Measurements from ENCODE around the gene GRIA1.

The GRIA1 gene

DNA sequence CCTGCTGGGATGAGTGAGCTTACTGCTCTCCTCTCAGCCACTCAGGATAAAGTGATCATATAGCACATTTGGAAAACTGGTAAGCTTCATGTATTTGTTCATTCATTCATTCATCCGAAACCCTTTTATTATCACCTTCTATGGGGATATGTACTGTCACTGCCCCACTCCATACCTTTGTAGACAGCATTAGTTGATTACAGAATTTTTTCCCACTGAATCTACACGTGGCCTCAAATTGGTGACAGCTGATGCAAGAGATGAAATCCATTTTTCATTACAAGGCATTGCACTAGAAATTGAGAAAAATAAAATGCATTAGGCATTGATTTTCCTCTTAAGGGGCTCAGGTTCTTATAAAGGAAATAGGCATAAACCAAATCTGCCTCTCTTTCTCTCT lies 9.7 kb downstream of the GRIA1 start:
- FAIRE-seq: no peak

DNA sequence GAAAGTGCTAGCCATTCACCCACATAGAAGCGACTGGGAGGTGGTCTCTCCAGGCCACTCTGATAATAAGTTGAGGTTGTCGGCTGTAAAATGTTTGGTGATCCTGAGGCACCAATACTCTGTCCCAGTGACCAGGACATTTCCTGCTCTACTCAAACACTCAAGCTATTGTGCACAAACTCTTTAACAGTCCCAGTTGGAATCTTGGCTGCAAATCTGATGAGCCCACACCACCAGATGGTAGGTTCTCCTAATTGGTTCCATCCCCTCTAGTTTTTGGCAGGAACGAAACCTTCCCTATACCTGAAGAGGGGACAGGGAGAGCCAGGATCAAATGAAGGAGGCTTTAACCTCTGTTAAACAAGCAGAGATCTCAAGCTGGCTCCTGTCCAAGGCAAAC lies 14.3 kb downstream of the GRIA1 start:
- no peak for FAIRE-seq

DNA sequence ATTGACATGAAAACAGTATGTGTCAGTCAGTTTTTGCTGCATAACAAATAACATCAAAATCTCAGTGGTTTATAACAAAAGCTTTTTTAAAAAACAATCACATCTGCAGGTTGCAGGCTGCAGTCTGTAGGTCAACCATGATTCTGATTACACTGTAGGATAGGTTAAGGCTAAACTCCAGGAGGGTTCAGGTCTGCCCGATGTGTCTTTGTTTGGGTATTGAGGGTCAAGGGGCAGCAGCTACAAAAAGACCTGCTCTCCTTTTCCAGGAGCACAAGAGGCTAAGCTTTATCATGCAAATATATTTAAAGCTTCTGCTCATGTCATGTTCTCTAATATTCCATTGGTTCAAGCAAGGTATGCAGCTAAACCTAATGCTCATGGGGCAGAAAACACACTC lies 18.2 kb downstream of the GRIA1 start:
- no peak for FAIRE-seq

DNA sequence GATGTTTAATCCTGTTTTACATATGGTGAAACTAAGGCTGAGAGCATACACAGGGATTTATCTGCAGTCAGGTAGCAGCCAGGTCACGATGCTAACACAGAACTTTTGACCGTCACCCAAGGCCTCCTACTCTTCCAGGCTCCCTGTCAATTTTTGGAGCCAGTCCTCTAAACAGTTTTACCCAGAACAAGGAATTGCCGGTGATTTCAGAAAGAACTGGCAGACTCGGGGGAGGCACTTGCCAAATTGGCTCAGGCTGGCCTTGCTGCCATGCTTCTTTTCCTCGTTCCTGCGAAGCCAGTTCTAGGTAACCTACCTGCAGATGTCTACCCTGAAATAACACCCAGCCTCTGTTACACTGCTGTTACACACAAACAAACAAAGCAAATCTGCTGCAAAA lies 21.2 kb downstream of the GRIA1 start:
- no peak for FAIRE-seq

DNA sequence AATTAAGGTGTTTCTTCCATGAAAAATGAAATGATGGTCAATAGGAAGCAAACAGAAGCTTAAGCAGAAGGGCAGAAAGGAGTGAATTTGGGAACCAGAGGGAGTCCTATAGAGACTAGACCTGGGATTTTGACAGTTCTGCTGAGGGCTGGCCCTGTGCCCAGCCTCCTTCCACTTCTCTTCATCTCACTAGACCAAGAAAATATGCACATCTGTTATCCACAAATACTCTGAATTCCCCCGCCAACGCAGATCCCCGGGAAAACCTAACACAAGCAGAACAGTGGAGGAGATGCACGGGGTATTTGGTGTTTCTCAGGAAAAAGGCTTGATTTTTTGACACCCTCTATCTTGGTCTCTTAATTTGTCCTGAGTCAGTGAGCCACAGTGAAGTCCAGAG lies 22.7 kb downstream of the GRIA1 start:
- FAIRE-seq: peak; percentile 41

DNA sequence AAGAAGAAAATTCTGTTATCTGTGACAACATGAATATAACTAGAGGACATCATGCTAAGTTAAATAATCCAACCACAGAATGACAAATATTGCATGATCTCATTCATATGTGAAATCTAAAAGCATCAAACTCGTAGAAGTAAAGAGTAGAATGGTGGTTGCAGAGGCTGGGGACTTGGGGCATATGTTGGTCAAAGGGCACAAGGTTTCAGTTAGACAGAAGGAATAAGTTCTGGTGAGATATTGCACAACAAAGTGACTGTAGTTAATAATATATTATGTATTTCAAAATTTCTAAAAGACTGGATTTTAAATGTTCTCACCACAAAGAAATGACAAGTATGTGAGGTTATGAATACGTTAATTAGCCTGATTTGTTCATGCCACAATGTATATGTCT lies 24.8 kb downstream of the GRIA1 start:
- FAIRE-seq: no peak

DNA sequence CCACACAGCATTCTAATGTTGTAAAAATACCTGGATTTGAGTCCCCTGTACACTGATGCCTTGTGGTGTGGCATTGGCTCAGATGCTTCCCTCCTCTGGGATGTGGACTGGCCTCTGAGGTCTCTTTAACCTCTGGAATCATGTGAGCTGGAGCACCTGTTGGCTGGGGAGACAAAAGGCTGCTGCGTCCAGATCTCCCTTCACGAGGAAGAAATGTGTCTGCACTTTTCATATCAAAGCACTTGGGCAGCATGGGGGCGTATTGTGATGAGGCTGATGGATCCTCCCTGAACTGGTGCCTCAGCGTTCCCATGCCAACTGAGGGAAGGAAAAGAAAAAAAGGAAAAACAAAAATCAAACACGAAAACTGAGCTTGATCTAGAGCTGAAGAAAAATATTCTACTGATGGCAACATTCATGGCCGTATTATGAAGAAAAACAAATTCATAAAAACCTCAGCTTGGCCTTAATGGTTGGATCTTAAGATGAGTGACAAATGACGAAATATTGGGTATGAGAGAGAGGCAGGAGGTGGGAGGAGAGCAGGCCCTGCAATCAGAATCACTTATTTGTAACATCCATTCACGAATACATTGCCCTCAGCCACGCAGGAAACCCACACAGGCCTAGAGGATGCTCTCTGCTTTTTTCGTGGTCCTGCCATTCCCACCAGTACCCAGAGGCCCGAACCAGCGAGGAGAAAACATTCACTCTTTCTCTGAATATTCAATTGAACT lies 26.2 kb downstream of the GRIA1 start:
- no peak for FAIRE-seq

DNA sequence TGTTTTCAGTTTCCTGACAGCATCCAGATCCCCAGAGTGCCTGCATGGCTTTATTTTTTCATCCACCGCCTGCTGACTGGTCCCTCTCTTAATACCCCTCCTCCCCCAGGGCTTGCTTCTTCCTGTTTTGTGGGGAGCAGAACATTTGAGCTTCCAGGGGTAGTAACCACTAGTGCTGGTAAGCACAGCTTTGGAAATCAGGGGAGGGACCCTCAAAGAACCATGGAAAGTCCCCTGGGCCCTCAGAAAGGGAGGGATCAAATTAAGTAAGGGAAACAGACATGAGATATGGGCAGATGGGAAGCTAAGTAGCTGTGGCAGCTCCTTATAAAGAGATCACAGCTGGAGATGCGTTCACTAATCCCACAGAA lies 26.8 kb downstream of the GRIA1 start:
- no peak for FAIRE-seq

DNA sequence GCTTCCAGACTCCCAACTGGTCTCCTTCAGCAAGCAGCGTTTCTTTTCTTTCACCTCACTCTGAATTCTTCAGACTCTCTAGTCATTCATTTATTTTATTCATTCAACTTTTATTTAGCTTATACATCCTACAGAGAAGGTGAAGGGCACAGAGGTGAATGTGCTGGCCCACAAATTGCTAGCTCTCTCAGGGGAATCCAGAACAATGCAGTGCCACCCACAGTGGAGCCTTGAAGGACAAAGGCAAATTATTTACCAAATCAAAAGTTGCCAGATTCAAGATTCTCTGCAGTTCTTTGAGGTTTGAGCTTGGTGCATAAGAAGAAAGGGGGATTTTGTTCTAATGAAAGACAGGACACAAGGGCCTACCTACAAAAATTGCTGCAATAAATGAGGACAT lies 29.7 kb downstream of the GRIA1 start:
- FAIRE-seq: no peak

DNA sequence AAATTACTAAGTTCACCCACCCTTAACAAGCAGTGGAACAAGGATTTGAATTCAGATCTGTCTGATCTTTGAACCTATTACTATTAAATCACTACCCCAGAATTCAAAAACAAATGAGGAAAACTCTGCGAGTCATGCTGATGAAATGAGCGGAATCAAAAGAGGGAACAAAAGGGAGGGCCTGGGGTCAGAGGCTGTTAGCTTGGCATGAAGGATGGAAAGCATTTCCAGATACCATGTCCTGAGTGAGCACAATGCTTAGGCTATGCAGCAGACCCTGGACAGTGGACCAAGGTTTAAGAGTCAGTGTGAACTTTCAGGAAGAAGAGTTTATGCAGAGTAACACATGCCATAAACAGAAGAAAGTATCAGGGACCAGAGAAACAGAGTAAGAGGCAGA lies 30.5 kb downstream of the GRIA1 start:
- FAIRE-seq: no peak

DNA sequence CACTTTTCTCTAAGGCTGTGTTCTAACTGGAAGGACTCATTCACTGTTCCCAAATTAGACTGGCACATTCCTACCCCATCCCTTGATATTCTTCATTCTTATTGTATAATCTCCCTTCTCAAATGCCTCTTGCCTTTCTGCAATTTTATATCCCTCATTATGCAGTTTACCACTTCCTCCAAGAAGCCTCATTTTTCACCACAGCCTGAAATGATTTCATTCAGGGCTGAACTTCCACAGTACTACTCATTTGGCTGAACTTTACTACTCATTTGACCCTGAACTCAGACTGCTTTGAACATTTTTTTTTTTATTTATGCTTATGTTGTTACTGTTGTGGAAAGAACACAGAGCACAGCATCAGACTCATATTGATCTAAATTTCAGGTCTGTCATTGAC lies 32.7 kb downstream of the GRIA1 start:
- no peak for FAIRE-seq

DNA sequence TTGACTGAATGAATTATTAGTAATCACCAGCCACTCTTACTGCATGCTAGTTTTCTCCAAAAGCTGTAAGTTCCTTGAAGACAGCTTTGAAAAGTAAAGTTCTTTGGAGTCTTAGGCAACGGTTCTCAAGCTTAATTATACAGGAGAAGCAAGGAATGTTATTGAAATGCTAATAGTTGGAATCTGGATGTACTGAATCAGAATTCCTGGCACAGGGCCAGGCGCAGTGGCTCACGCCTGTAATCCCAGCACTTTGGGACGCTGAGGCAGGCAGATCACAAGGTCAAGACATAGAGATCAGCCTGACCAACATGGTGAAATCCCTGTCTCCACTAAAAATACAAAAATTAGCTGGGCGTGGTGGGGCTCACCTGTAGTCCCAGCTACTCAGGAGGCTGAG lies 33.4 kb downstream of the GRIA1 start:
- FAIRE-seq: no peak

DNA sequence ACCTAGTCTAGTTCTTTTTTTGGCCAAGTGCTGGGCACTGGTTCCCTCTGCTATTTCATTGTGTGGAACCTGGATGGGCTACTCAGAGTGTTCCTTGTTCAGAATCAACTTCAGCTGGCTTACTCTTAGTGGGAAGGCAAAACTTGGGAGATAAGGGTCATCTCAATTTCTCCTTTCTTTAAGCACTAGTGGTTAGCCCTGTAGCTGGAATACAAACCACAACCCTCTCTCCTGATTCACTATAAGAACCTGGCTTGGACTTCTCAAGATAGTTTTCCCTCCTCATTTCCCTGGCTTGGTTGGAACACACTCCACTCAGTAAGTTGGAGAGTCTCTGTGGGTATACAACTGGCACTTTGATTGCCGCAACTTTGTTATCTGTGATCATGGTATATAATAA lies 35.1 kb downstream of the GRIA1 start:
- FAIRE-seq: no peak

DNA sequence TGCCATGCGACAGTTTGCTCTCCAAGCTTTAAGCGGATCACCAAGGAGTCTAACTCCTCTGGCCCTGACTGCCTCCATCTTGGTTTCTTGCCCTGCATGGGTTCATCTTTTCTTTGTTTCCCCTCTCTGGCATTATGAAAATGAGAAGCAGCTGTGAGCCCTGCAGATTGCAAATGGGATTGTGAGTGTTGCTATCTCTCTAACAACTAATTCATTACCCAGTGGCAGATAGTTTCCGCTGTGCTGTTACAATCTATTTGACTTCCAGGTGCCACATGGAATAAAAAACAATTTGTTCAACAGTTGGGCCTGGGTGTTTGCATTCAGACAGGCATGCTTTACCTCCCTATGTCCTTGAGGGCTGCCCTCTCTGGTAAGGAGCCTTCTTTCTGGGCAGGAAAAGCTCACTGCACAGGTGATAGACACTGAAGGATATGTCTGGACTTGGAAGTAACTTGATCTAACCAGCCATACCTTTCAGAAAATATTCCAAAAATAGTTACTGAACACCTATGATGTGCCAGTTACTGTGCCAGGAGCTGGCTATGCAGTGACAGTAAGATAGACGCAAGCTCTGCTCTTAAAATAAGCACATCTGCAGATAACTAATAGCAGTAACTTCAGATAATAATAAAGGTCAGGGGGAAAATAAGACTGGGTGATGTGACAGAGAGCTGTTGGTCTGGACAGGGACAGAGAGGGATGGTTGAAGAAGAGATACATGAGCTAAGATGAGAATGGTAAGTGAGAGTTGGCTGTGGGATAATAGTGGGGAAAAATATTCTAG lies 40.1 kb downstream of the GRIA1 start:
- no peak for FAIRE-seq

DNA sequence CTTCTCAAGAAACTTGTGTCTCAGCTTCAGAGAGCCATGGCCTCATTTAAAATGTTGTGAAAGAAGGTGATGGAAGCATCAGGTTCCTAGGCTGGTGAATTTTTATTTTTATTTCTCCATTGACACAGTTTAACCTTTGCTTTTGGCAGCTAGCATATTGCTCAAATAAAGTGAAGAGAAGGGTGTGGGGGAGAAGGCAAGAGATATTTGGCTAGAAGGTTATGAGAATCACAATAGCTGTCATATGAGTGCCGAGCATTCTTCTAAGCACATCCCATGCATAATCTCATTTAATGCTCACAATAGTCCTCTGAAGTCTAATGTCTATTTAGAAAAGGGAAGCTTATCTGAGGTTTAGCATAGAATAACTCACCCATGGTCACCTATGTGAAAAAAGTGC lies 43.1 kb downstream of the GRIA1 start:
- no peak for FAIRE-seq

DNA sequence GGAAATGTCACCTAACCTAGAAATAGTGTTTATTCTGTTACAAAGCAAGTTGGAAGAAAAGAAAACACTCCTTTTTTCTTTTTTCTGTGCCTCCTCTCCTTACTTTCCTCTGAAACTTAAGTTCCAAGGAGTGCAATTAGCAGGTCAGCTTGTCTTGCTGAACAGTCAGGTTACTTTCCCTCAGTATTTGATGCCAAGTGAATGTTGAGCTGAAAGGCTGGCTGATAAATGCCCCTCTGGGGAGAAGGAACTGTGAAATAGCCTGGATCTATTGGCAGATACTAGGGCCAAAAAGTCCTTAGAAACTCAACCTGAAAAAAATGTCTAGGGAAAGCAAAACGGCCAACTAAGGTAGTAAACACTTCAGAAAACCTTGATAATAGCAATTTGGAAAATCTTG lies 43.6 kb downstream of the GRIA1 start:
- no peak for FAIRE-seq

DNA sequence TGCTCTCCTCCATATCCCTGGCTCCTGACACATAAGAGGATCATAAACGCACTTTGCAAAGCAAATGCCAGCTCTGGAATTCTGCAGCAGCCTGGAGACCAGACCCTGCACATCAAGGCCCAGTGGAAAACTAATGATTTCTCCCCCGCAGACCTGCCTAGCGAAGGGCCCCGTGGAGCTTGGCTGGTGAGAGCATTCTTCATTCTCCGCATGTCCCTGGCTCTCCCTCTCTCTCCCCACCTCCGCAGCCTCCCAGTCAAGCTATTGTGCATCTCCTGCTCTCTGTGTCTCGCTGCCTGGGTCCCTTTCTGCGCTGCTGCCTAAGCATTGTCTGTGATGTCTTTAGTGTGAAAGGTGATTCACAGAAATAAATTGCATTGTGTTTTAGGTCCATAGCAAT lies 46.7 kb downstream of the GRIA1 start:
- no peak for FAIRE-seq

DNA sequence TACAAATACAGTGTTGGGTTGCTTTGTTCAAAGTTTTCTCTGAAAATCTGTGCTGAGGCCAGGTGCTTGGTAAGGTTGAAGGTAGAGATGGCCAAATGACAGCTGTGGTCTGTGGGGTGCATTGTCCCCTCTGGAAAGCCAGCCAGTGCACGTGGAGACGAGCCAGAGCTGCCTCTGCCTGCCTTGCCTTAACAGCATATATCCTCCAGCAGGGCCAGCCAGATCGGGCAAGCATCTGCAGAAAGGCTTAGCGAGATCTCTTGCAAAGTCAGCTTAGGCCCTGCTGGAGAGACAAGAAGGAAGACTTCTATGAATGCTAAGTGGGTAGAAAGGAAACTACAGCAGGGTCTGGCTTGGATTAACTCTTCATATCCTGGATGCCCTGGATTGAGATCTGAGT lies 49.5 kb downstream of the GRIA1 start:
- no peak for FAIRE-seq

DNA sequence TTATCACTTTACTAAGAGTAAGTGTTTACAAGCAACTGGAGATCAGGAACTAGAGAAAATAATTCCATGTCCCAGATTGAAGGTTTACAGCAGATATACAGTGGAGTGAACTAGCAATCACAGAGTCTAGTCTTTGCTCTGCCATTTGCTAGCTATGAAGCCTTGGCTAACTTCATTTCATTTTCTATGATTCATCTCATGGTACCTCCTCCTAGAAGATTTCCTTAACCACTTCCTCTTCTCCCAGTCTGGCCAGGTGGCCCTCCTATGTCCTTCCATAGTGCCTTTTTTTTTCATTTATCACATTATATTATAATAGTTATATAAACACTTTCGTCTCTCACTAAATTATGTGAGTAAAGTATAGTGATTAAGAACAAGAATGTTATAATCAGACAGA lies 52.1 kb downstream of the GRIA1 start:
- FAIRE-seq: no peak

DNA sequence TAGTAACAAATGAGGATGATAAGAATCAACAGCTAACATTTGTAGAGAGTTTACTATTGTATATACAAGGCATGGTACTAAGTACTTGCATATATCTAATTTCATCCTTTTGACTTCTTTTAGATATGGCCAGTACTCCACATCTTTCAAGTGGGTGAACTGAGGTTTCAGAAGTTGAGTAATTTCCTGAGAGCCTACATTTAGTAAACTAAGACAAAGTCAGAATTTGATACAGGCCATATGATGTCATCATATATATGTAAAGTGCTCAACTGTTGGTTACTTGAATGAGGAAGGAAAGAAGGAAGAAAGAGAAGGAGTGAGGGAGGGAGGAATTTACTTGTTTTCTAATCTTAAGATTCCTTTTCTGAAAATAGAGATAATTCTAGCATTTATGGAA lies 52.8 kb downstream of the GRIA1 start:
- FAIRE-seq: no peak

DNA sequence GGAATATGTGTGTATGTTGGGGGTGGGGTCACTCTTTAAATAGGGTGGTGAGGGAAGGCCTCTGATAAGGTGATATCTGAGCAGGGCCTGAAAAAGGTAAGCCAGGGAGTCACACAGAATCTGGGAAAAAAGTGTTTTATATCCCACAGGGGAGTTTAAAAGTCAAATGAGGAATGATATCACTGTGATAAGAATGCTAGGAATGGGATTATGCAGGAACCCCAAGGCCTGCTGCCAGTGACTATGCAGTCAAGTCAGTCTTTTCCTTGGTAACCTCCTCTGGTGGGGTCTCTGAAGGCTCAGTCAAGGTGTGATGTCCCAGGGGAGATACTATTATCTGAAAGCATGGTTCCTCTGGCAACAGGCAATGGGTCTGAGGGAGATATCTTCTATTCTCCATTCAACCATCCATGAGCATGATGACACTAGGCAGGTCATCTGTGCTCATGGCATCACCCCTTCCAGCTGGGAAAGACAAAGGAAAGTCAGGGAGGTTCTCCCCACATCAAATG lies 53.5 kb downstream of the GRIA1 start:
- no peak for FAIRE-seq

DNA sequence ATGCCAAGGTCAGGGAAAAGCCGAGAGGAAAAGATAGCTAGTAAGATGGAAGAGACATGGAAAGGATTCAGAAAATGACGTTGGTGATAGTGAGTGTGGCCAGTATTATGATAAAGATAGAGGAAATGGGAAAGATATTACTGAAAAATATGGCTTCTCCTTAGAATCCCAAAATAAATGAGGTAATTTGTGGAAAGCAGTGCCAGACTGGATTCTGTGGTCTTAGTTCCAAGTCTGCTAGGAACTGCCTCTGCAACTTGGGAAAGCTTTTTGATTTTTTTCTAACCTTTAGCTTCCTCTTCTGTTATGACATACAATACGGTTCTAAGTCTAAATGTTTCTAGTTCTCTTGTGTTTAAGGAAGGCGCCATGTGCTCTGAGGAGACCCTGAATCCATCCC lies 54.2 kb downstream of the GRIA1 start:
- no peak for FAIRE-seq

DNA sequence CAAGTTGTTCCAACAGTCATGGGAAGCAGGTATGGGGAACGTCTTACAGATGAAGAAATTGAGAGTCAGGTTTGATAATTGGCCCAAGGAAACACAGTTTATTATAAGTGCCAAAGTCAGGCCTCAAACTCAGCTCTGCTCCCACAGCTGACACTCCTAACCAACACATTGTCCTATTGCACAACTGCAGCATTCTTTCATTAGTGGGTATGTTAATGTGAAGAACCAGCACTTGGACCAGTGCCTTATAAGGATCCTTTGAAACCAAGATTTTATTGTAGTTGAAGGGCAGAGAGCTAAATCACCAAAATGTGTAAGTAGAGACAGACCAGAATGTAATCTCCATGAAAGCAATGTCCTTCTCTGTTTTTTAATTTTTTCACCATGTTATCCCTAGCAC lies 56.1 kb downstream of the GRIA1 start:
- FAIRE-seq: no peak

DNA sequence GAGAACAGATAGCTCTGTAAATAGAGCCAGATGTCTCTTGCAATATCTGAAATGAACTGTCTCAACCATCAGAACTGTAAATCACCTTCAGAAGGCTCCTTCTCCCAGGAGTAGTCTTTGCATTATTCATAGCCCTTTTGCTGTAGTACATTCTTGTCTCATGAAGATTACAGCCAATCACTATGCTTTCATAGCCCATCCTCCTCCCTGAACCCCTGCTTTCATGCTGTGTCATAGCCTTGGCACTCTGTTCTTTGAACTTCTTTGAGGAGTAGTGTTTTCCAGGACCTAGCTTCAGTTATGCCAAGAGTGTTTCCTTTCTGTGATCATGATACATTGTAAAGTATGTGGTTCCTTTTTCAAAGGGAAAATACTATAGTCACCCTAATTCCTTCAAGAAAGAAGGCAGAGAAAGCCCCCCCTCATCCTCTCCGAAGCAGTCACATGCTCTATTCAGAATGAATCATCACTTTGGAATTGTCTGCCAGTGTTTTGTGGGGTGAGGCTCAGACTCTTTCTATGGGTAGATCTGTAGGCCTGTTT lies 61.1 kb downstream of the GRIA1 start:
- no peak for FAIRE-seq
